Adrenal gland (tissue), 12 donors: ENCODE data around the gene BMERB1. TPM values are rescaled to one million over a fixed set of nuclear protein-coding genes. Genes with fewer than 3 reads are reported as not detected.

Experiments
- DNase-seq, 7 donors: peaks; one replicate each; pipeline ENCODE4 v3.0.0-alpha.2; 2019 to 2020
- H3K27ac ChIP-seq, 5 donors: fragments of 200-600 bp; sonication (generic) in 4 of 5; 1 replicate in 3 of 5; 2 replicates in 2 of 5; pipeline versions ENCODE4 v1.5.1 to v1.8.0; 2016 to 2020; ENCODE audit warnings: mild to moderate bottlenecking in 1 of 5
- H3K27me3 ChIP-seq: fragments of 200-600 bp; 2 replicates; pipeline ENCODE4 v1.8.0; 2021
- H3K36me3 ChIP-seq, 2 donors: fragments of 200-600 bp; replicated peaks in 1 of 2; 1 replicate in 1 of 2; 2 replicates in 1 of 2; pipeline versions ENCODE4 v1.5.1 to v1.8.0; 2018 to 2022
- H3K4me1 ChIP-seq, 2 donors: fragments of 200-600 bp; replicated peaks in 1 of 2; 1 replicate in 1 of 2; 2 replicates in 1 of 2; pipeline versions ENCODE4 v1.5.1 to v1.8.0; 2018 to 2021
- H3K4me3 ChIP-seq, 4 donors: fragments of 200-600 bp; sonication (generic) in 3 of 4; one replicate each; pipeline ENCODE4 v1.5.1; 2016 to 2018
- H3K9me3 ChIP-seq, 3 donors: fragments of 200-600 bp; sonication (generic) in 1 of 3; replicated peaks in 1 of 3; 1 replicate in 2 of 3; 2 replicates in 1 of 3; pipeline versions ENCODE4 v1.5.1 to v1.8.0; 2016 to 2021
- CTCF ChIP-seq, 6 experiments: fragments of 450-650 bp in 4 of 6; fragments of 200-600 bp in 2 of 6; sonication (generic) in 1 of 6; IDR thresholded peaks; 1 replicate in 5 of 6; 2 replicates in 1 of 6; pipeline versions ENCODE4 v1.5.1 to v1.8.0; 2016 to 2021; ENCODE audit warnings: antibody characterized with exemption in 6 of 6, mild to moderate bottlenecking in 2 of 6, moderate library complexity in 1 of 6
- POLR2A ChIP-seq, 2 donors: fragments of 450-650 bp; IDR thresholded peaks; one replicate each; pipeline ENCODE4 v1.6.1; 2017; ENCODE audit warnings: antibody characterized with exemption in 2 of 2, mild to moderate bottlenecking in 2 of 2, moderate library complexity in 1 of 2
- WGBS, 4 donors: extraction: QIAGEN DNeasy Blood & Tissue Kit in 2 of 4; methylation state at CpG; one replicate each; pipeline versions ENCODE4 v1.1.5 to v1.1.7; 2013 to 2017; 5-methylcytosine and 5-hydroxymethylcytosine counted together
- intact Hi-C, 2 donors: fragments of 100-400 bp; cut with DNase I; formaldehyde crosslinking; loops; one replicate each; pipeline versions ENCODE4 v1.14.1 to v1.15.0; 2022 to 2023
- polyA plus RNA-seq, 3 donors: library from polyadenylated mRNA; stranded (reverse); fragments of 200-250 nt in 2 of 3; fragments of 350-450 nt in 1 of 3; fragmentation: Illumina TruSeq in 1 of 3; extraction: RNeasy Lipid Tissue Mini Kit (QIAGEN cat#74804) in 1 of 3; gene quantifications; one replicate each; pipeline ENCODE4 v1.2.3, GENCODE V29; 2013 to 2014
- total RNA-seq, 9 donors: library from RNA; depleted of rRNA in 4 of 9; stranded (reverse); fragments of >200 nt in 4 of 9; fragments of 120-200 nt in 1 of 9; fragmentation: NEBNext Ultra II Directional in 1 of 9; extraction: Animal tissue kit (Norgen Biotek cat#: 25700) in 1 of 9; gene quantifications; one replicate each; pipeline versions ENCODE4 v1.1.0 to v1.2.4, GENCODE V29; 2013 to 2023
- donor health status: healthy with polysubstance abuse.
- donor health status: Bipolar disorder and iron deficiency.
- donor health status: DM: yes; HTN: yes; CAD: no.
- donor health status: DM: no; HTN: no; CAD: no.
- donor health status: DM: no; HTN: no; CAD: no.
- donor health status: DM: yes; HTN: yes; CAD: no.

BMERB1 gene
- total and polyA plus RNA-seq, 12 donors = 9.8 to 56.0 (median 18.7) TPM

GRCh38 chr16:15574614-15574948 lies 140.2 kb downstream of the BMERB1 start:
- 89 to 97% (median 95%) methylated on average over 10 of the region's 10 CpGs for WGBS, 4 donors
- DNase-seq = no peak

GRCh38 chr16:15575293-15576049 lies 141.1 kb downstream of the BMERB1 start:
- no peaks in the 10 kb centered on the region for H3K36me3 ChIP-seq
- WGBS, 4 donors = 89 to 99% (median 95%) methylated on average over 4 of the region's 4 CpGs
- peak overlapping the region in 1 of 5 donors; percentile 13 for H3K27ac ChIP-seq
- TF ChIP-seq CTCF (IDR thresholded peaks at IDR 0.05) (no peak), POLR2A (IDR thresholded peaks at IDR 0.05) (no peak)
- DNase-seq = no peak
- no peak overlapping the region for H3K4me3 ChIP-seq
- H3K27me3 ChIP-seq = no peaks in the 10 kb centered on the region
- intact Hi-C loops = no loop called here
- H3K9me3 ChIP-seq = no peaks in the 10 kb centered on the region
- no peaks in the 10 kb centered on the region for H3K4me1 ChIP-seq

More at GRCh38 chr16:15574614-15574948, 140.2 kb downstream of the BMERB1 start:
- no peaks in the 10 kb centered on the region for H3K4me1 ChIP-seq
- TF ChIP-seq CTCF (IDR thresholded peaks at IDR 0.05) (no peak), POLR2A (IDR thresholded peaks at IDR 0.05) (no peak)
- H3K27ac ChIP-seq = no peak overlapping the region
- intact Hi-C loops = no loop called here
- no peaks in the 10 kb centered on the region for H3K9me3 ChIP-seq
- H3K36me3 ChIP-seq = no peaks in the 10 kb centered on the region
- H3K4me3 ChIP-seq = no peak overlapping the region
- no peaks in the 10 kb centered on the region for H3K27me3 ChIP-seq

GRCh38 chr16:15576960-15577958 lies 142.9 kb downstream of the BMERB1 start:
- Histone ChIP-seq H3K4me3 (no peak overlapping the region), H3K27ac (peak overlapping the region in 1 of 5 donors; percentile 40), H3K36me3 (no peaks in the 10 kb centered on the region), H3K27me3 (no peaks in the 10 kb centered on the region), H3K9me3 (no peaks in the 10 kb centered on the region), H3K4me1 (no peaks in the 10 kb centered on the region)
- intact Hi-C loops = no loop called here
- WGBS, 4 donors = 92 to 95% (median 94%) methylated on average over 20 of the region's 20 CpGs
- no peak for DNase-seq
- TF ChIP-seq CTCF (IDR thresholded peaks at IDR 0.05) (no peak), POLR2A (IDR thresholded peaks at IDR 0.05) (no peak)

- no peak for DNase-seq
- intact Hi-C loops = no loop called here
Measured at GRCh38 chr16:15578824-15579223, 144.4 kb downstream of the BMERB1 start.

More at GRCh38 chr16:15578824-15579223, 144.4 kb downstream of the BMERB1 start:
- no peak for TF ChIP-seq CTCF (IDR thresholded peaks at IDR 0.05)
- no peak for TF ChIP-seq POLR2A (IDR thresholded peaks at IDR 0.05)
- Histone ChIP-seq H3K27ac (no peak overlapping the region), H3K4me1 (no peaks in the 10 kb centered on the region), H3K9me3 (no peaks in the 10 kb centered on the region), H3K4me3 (no peak overlapping the region), H3K27me3 (no peaks in the 10 kb centered on the region), H3K36me3 (no peaks in the 10 kb centered on the region)
- 70 to 96% (median 91%) methylated on average over 2 to 4 of the region's 4 CpGs for WGBS, 4 donors
